ENCODE results near the gene KHDC4. TPM values are rescaled to one million over a fixed set of nuclear protein-coding genes. Genes with fewer than 3 reads are reported as not detected.

KHDC4 gene
- total RNA-seq, 2 donors from 2014 or later: 32.7 to 40.5 TPM

DNA sequence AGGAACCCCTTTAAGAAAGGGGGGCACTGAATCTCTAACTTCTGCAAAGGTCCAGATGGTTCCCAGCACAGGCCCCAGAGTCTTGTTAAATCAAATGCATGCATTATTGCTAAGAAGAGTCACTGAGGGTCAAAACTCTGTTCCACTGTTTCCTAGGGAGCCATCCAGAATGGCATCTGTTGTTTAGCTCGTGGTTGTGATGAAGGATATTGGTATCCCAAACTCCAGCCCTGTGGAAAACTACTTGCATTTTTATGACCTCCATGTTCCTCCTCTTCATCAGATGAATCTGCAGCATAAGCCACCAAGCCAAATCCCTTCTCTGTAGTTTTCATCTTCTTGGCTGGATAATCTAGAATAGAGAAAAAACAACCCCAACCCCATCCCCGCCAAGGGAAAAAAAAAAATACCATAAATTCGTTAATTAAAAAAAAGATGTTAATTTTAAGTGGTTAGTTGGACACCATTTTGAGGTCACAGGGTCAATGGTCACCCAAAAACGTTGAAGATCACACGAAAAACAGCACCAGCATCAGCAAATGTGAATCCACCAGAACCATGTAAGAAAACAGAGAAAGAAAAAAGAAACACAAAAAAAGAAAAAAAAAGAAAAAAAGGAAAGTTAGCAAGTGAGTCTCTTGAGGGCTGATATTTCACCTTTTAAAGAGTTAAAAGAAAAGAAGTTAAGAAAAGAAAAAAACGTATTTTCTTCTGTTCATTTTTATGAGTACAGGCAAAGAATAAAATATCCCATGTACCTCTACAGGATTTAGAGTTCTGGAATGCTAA is 20.1 kb downstream of the KHDC4 start:
- WGBS, 2 donors: 65 to 67% methylated on average over 6 of the region's 6 CpGs
- no peak for ATAC-seq

GRCh38 chr1:155912056-155912536 is 22.1 kb downstream of the KHDC4 start:
- Histone ChIP-seq H3K27ac (peak overlapping the region; percentile 79 to 87 (median 83)), H3K4me3 (no peak overlapping the region), H3K9me3 (no peaks in the 10 kb centered on the region), H3K27me3 (no peaks in the 10 kb centered on the region), H3K36me3 (replicated peaks in 1 of 2; ENCODE audit: insufficient read depth in 1 of 2, low read depth in 2 of 2) (peaks cover 16 to 32% of the 10 kb centered on the region in 2 donors), H3K4me1 (peaks cover 21% of the 10 kb centered on the region)
- WGBS, 2 donors: 71 to 82% methylated on average over 3 to 11 of the region's 11 CpGs
- no peak for TF ChIP-seq POLR2A (IDR thresholded peaks at IDR 0.05)
- TF ChIP-seq, protein P1, sequence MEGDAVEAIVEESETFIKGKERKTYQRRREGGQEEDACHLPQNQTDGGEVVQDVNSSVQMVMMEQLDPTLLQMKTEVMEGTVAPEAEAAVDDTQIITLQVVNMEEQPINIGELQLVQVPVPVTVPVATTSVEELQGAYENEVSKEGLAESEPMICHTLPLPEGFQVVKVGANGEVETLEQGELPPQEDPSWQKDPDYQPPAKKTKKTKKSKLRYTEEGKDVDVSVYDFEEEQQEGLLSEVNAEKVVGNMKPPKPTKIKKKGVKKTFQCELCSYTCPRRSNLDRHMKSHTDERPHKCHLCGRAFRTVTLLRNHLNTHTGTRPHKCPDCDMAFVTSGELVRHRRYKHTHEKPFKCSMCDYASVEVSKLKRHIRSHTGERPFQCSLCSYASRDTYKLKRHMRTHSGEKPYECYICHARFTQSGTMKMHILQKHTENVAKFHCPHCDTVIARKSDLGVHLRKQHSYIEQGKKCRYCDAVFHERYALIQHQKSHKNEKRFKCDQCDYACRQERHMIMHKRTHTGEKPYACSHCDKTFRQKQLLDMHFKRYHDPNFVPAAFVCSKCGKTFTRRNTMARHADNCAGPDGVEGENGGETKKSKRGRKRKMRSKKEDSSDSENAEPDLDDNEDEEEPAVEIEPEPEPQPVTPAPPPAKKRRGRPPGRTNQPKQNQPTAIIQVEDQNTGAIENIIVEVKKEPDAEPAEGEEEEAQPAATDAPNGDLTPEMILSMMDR (IDR thresholded peaks at IDR 0.05): no peak
- no peak for DNase-seq
- no peak for ATAC-seq
- intact Hi-C loops (cut with DNase I): no loop called here

More for the DNA sequence above, 20.1 kb downstream of the KHDC4 start:
- H3K9me3 ChIP-seq: no peaks in the 10 kb centered on the region
- H3K4me1 ChIP-seq: peaks cover 21% of the 10 kb centered on the region
- no peak for DNase-seq
- intact Hi-C loops (cut with DNase I): no loop called here
- H3K36me3 ChIP-seq (replicated peaks in 1 of 2; ENCODE audit: insufficient read depth in 1 of 2, low read depth in 2 of 2): peaks cover 21 to 43% of the 10 kb centered on the region in 2 donors
- H3K4me3 ChIP-seq: no peak overlapping the region
- TF ChIP-seq, protein P1 (IDR thresholded peaks at IDR 0.05): no peak
- TF ChIP-seq POLR2A (IDR thresholded peaks at IDR 0.05): no peak
- H3K27me3 ChIP-seq: no peaks in the 10 kb centered on the region
- no peak overlapping the region for H3K27ac ChIP-seq

- Histone ChIP-seq H3K27ac (peak within 1 kb of the TSS; percentile 79 to 87 (median 83)), H3K9me3 (no peaks in the 10 kb centered on the region), H3K4me1 (peaks cover 21% of the 10 kb centered on the region), H3K36me3 (replicated peaks in 1 of 2; ENCODE audit: insufficient read depth in 1 of 2, low read depth in 2 of 2) (peaks cover 12 to 28% of the 10 kb centered on the region in 2 donors), H3K27me3 (no peaks in the 10 kb centered on the region), H3K4me3 (peak within 1 kb of the TSS; percentile 44 to 62)
- intact Hi-C loops (cut with DNase I): no loop called here
- 6 to 9% methylated on average over 15 to 30 of the region's 34 CpGs for WGBS, 2 donors
- DNase-seq (peak; percentile 84 to 90 (median 88)), ATAC-seq (peak; percentile 95)
- peak in 2 of 3 donors; percentile 47 to 60 for TF ChIP-seq POLR2A (IDR thresholded peaks at IDR 0.05)
- TF ChIP-seq, protein P1 (IDR thresholded peaks at IDR 0.05): peak in 4 of 7 experiments; percentile 28 to 43 (median 32)
These were observed 22.8 kb downstream of the KHDC4 start, which contains the start of gene RIT1 for GRCh38 chr1:155911156-155912055. Gene RIT1, minus strand, starts transcription at chr1:155911349. Its CDS starts 588 bp downstream, at chr1:155910761.

DNA sequence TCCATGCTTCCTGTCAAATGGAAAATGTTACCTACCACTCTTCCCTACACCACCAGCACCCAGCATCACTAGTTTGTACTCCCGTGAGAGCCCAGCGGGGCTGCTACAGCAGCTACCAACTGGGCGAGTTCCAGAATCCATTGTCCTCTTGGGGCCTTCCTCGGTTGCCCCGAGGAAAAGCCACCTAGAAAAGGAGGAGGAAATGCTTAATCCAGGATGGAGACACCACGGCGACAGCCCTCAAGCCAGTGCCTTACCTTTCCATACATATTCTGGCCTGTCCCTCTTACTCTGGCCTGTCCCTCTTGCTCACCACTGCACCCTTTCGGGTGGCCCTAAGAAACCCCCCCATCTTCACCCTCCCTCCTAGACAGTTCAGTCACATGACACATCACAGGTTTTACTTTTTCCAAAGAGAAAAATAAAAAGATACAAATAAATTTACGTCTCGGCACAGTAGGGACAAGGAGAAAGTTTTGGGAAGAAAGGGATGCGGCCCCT is 23.5 kb downstream of the KHDC4 start:
- H3K4me1 ChIP-seq: peaks cover 21% of the 10 kb centered on the region
- TF ChIP-seq, protein P1 (IDR thresholded peaks at IDR 0.05): no peak
- no peak for TF ChIP-seq POLR2A (IDR thresholded peaks at IDR 0.05)
- ATAC-seq (peak; percentile 25), DNase-seq (peak in 3 of 4 donors; percentile 17 to 23 (median 22))
- H3K4me3 ChIP-seq: peak overlapping the region; percentile 44 to 62
- intact Hi-C loops (cut with DNase I): no loop called here
- H3K27ac ChIP-seq: peak overlapping the region; percentile 79 to 87 (median 83)
- peaks cover 10 to 22% of the 10 kb centered on the region in 2 donors for H3K36me3 ChIP-seq (replicated peaks in 1 of 2; ENCODE audit: insufficient read depth in 1 of 2, low read depth in 2 of 2)
- 2% methylated on average over 11 of the region's 11 CpGs for WGBS, 2 donors
- H3K9me3 ChIP-seq: no peaks in the 10 kb centered on the region
- no peaks in the 10 kb centered on the region for H3K27me3 ChIP-seq

Measured in body of pancreas (tissue), 4 donors.